NOMO-1 (cell line): ENCODE data around the gene EIF4G3.
"Not testable (repeated sequence)": the region's sequence is repeated elsewhere in the genome, so short reads cannot be mapped to it uniquely, and the experiment has no call there.

ENCODE experiments used
- DNase-seq, 2 experiments: peaks; one replicate each; lab custom pipeline; 2025; ENCODE audit not compliant: unreplicated experiment in 2 of 2; lab: John Stamatoyannopoulos, UW

EIF4G3 gene

GRCh38 chr1:21115098-21115760 lies 61.5 kb downstream of the EIF4G3 start:
- DNase-seq, result no peak

- peak in 1 of 2 experiments; percentile 43 for DNase-seq
These were observed 62.3 kb downstream of the EIF4G3 start for GRCh38 chr1:21114431-21114830.

GRCh38 chr1:21110163-21110562 lies 66.5 kb downstream of the EIF4G3 start:
- no peak for DNase-seq

GRCh38 chr1:21106709-21107108 lies 70.0 kb downstream of the EIF4G3 start:
- no peak for DNase-seq

DNA sequence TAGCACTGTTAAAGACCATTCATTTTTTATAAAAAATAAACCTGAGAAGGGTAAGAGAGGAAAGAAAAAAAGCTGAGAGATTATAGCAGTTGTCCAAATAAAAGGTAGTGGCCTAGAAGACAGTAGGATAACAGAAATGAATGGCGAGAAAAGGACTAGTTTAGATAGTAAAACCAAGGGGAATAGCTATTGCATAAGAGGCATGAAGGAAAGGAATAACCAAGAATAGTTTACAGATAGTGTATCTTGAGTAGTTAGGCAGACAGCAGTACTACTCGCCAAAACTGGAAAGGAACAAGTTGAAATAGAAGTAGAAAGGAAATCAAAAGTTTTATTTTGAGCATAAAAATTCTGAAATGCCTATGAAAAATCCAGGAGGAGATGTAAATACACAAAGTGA lies 70.5 kb downstream of the EIF4G3 start:
- DNase-seq, result no peak

DNA sequence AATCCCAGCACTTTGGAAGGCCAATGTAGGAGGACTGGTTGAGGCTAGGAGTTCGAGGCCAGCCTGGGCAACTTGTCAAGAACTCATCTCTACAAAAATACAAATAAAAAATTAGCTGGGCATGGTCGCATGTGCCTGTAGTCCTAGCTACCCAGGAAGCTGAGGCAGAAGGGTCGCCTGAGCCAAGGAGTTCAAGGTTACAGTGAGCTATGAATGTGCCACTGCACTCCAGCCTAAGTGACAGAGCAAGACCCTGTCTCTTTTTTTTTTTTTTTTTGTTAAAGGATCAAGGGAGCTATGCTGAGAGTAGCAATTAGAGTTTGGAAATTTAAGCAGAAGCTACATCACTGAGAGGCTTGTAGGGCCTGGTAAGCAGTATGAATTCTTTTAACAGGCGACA lies 70.9 kb downstream of the EIF4G3 start:
- DNase-seq, result no peak

DNA sequence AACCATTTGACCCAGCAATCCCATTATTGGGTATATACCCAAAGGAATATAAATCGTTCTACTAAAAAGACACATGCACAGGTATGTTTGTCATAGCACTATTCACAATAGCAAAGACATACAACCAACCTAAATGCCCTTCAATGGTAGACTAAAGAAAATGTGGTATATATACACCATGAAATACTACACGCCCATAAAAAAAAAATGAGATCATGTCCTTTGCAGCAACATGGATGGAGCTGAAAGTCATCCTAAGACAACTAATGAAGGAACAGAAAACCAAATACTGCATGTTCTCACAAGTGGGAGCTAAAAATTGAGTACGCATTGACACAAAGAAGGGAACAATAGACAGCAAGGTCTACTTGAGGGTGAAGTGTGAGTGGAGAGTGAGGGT lies 72.0 kb downstream of the EIF4G3 start:
- DNase-seq, result no peak

- peak; percentile 73 to 85 for DNase-seq
These were observed 76.2 kb downstream of the EIF4G3 start for GRCh38 chr1:21100481-21100921.

- no peak for DNase-seq
These were observed 76.9 kb downstream of the EIF4G3 start for GRCh38 chr1:21099869-21100131.

GRCh38 chr1:21099034-21099868 lies 77.4 kb downstream of the EIF4G3 start:
- peak in 1 of 2 experiments; percentile 79 for DNase-seq

- no peak for DNase-seq
These were observed 78.3 kb downstream of the EIF4G3 start for GRCh38 chr1:21098186-21098915.

GRCh38 chr1:21097729-21098128 lies 79.0 kb downstream of the EIF4G3 start:
- DNase-seq, result no peak

- DNase-seq, result no peak
These were observed 80.7 kb downstream of the EIF4G3 start for GRCh38 chr1:21095976-21096375.

DNA sequence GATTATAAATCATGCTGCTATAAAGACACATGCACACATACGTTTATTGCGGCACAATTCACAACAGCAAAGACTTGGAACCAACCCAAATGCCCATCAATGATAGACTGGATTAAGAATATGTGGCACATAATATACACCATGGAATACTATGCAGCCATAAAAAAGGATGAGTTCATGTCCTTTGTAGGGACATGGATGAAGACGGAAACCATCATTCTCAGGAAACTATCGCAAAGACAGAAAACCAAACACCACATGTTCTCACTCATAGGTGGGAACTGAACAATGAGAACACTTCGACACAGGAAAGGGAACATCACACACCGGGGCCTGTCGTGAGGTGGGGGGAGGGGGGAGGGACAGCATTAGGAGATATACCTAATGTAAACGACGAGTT lies 82.4 kb downstream of the EIF4G3 start:
- DNase-seq, result not testable (repeated sequence)

DNA sequence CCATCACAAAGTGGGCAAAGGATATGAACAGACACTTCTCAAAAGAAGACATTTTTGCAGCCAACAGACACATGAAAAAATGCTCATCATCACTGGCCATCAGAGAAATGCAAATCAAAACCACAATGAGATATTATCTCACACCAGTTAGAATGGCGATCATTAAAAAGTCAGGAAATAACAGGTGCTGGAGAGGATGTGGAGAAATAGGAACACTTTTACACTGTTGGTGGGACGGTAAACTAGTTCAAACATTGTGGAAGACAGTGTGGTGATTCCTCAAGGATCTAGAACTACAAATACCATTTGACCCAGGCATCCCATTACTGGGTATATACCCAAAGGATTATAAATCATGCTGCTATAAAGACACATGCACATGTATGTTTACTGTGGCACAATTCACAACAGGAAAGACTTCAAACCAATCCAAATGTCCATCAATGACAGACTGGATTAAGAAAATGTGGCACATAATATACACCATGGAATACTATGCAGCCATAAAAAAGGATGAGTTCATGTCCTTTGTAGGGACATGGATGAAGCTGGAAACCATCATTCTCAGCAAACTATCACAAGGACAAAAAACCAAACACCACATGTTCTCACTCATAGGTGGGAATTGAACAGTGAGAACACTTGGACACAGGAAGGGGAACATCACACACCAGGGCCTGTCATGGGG lies 83.3 kb downstream of the EIF4G3 start:
- not testable (repeated sequence) for DNase-seq

- DNase-seq, result not testable (repeated sequence)
These were observed 84.2 kb downstream of the EIF4G3 start for GRCh38 chr1:21092545-21092944.

GRCh38 chr1:21091053-21091690 lies 85.5 kb downstream of the EIF4G3 start:
- DNase-seq, result peak; percentile 34 to 78

DNA sequence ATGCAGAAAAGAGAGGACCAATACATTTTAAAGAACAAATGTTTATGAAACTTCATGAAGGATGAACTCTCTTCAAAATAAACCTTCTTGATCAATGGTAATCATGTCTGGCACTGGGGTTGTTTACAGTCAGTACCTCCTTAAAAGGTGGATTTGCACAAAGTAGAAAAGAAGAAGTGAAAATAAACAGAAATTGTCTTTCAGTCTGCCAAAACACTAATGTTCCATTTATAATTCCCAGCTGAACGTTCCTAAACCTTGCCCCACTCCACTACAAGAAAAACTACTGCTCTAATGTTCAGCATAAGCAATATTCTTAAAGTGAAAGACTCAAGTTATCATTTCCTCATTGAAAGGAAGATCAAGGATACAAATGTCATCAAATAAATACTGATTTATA lies 86.2 kb downstream of the EIF4G3 start:
- peak in 1 of 2 experiments; percentile 70 for DNase-seq

GRCh38 chr1:21089731-21090130 lies 87.0 kb downstream of the EIF4G3 start:
- DNase-seq, result no peak

DNA sequence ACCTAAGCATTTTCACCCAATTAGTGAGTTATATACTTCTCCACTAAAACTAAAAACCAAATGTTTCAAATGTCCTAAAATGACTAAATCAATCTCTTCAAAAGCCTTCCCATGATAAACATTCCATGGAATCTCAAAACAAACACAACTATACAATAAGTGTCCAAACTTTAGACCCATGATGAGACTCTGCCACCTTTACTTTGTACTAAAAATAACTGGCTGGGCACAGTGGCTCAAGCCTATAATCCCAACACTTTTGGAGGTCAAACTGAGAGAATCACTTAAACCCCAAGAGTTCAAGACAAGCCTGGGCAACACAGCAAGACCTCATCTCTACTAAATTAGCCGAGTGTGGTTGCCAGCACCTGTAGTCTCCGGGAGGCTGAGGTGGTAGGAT lies 87.4 kb downstream of the EIF4G3 start:
- no peak for DNase-seq
